Measurements from ENCODE around the gene POLQ. TPM values are rescaled to one million over a fixed set of nuclear protein-coding genes. Genes with fewer than 3 reads are reported as not detected.

POLQ gene
- total RNA-seq, 1 donor from 2014 or later: 0.79 TPM

GRCh38 chr3:121574449-121574848 lies 28.7 kb upstream of the POLQ start:
- Histone ChIP-seq H3K36me3 (ENCODE audit: control insufficient read depth, insufficient read depth, low read length) (no peaks in the 10 kb centered on the region), H3K4me3 (ENCODE audit: low read depth, low read length) (no peak overlapping the region), H3K27me3 (ENCODE audit: control insufficient read depth, insufficient read depth, low read length) (no peaks in the 10 kb centered on the region)
- DNase-seq (ENCODE audit: low read depth) (peak; percentile 84), FAIRE-seq (no peak)
- TF ChIP-seq CTCF (IDR thresholded peaks at IDR 0.05; ENCODE audit: insufficient read depth, low read length, severe bottlenecking): no peak

DNA sequence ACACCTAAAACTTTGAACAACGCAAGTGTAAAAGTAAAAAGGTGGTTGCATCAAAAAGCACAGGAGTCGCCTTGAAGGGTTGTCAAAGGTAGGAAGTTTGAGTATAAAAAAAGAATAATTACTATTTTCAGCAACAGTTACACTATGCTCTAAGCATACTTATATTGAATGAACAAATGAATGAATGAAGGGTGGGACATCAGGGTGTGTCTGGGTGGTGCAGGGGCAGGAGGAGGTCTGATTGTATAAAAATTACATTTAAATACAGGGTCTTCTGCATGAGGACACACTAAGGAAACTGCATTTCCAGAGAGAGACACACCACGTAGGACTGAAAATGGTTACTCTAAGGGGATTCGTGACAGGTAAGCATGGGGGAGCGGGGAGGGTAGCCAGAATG lies 21.9 kb upstream of the POLQ start, which contains the start of gene ARGFX:
TSS of gene ARGFX (plus strand) at position 301 of the 400 bp plus-strand sequence. CDS start 2,765 bp downstream, outside the sequence.
- no peak within 1 kb of the TSS for H3K4me3 ChIP-seq (ENCODE audit: low read depth, low read length)
- H3K36me3 ChIP-seq (ENCODE audit: control insufficient read depth, insufficient read depth, low read length): no peaks in the 10 kb centered on the region
- TF ChIP-seq CTCF (IDR thresholded peaks at IDR 0.05; ENCODE audit: insufficient read depth, low read length, severe bottlenecking): no peak
- DNase-seq (ENCODE audit: low read depth) (no peak), FAIRE-seq (no peak)
- H3K27me3 ChIP-seq (ENCODE audit: control insufficient read depth, insufficient read depth, low read length): no peaks in the 10 kb centered on the region

DNA sequence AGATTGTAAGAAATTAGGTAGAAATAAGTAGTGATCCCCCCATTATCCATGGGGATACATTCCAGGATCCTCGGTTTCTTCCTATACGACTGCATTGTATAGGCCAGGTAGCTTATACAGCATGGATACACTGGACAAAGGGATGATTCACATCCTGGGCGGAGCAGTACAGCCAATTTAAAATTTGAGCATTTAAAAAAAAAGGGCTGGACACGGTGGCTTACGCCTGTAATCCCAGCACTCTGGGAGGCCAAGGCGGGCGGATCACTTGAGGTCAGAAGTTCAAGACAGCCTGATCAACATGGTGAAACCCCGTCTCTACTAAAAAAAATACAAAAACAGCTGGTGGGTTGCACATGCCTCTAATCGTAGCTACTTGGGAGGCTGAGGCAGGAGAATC lies 21.0 kb upstream of the POLQ start:
- no peak for DNase-seq (ENCODE audit: low read depth)
- Histone ChIP-seq H3K36me3 (ENCODE audit: control insufficient read depth, insufficient read depth, low read length) (no peaks in the 10 kb centered on the region), H3K27me3 (ENCODE audit: control insufficient read depth, insufficient read depth, low read length) (no peaks in the 10 kb centered on the region), H3K4me3 (ENCODE audit: low read depth, low read length) (no peak overlapping the region)
- FAIRE-seq: no peak
- TF ChIP-seq CTCF (IDR thresholded peaks at IDR 0.05; ENCODE audit: insufficient read depth, low read length, severe bottlenecking): no peak

GRCh38 chr3:121562148-121562547 lies 16.4 kb upstream of the POLQ start:
- H3K4me3 ChIP-seq (ENCODE audit: low read depth, low read length): no peak overlapping the region
- no peaks in the 10 kb centered on the region for H3K36me3 ChIP-seq (ENCODE audit: control insufficient read depth, insufficient read depth, low read length)
- no peaks in the 10 kb centered on the region for H3K27me3 ChIP-seq (ENCODE audit: control insufficient read depth, insufficient read depth, low read length)
- DNase-seq (ENCODE audit: low read depth) (no peak), FAIRE-seq (no peak)
- no peak for TF ChIP-seq CTCF (IDR thresholded peaks at IDR 0.05; ENCODE audit: insufficient read depth, low read length, severe bottlenecking)

- Histone ChIP-seq H3K4me3 (ENCODE audit: low read depth, low read length) (no peak overlapping the region), H3K27me3 (ENCODE audit: control insufficient read depth, insufficient read depth, low read length) (no peaks in the 10 kb centered on the region), H3K36me3 (ENCODE audit: control insufficient read depth, insufficient read depth, low read length) (no peaks in the 10 kb centered on the region)
- no peak for TF ChIP-seq CTCF (IDR thresholded peaks at IDR 0.05; ENCODE audit: insufficient read depth, low read length, severe bottlenecking)
- FAIRE-seq (peak; percentile 13), DNase-seq (ENCODE audit: low read depth) (no peak)
Measured at GRCh38 chr3:121557426-121557934, 11.7 kb upstream of the POLQ start.

- Histone ChIP-seq H3K4me3 (ENCODE audit: low read depth, low read length) (no peak overlapping the region), H3K27me3 (ENCODE audit: control insufficient read depth, insufficient read depth, low read length) (no peaks in the 10 kb centered on the region), H3K36me3 (ENCODE audit: control insufficient read depth, insufficient read depth, low read length) (no peaks in the 10 kb centered on the region)
- no peak for DNase-seq (ENCODE audit: low read depth)
- no peak for TF ChIP-seq CTCF (IDR thresholded peaks at IDR 0.05; ENCODE audit: insufficient read depth, low read length, severe bottlenecking)
- FAIRE-seq: no peak
Measured at GRCh38 chr3:121552797-121553196, 7.0 kb upstream of the POLQ start.

Data from bronchial epithelial cell (primary cell).